K562 (cell line): ENCODE measurements around the gene DNMT3L. TPM values are rescaled to one million over a fixed set of nuclear protein-coding genes. Genes with fewer than 3 reads are reported as not detected.

Source experiments
- ATAC-seq: fragments of 200-7000 bp; cut with Tn5 transposase; 3 replicates; pipeline ENCODE4 v1.9.1; 2020; ENCODE audit warnings: moderate library complexity
- BruUV-seq: library from RNA; stranded (reverse); fragments of 400-500 nt; replicated peaks from 2 replicates; lab custom pipeline; 2021; lab: Mats Ljungman, UMichigan
- CTCF ChIA-PET: fragments of 300-600 bp; formaldehyde crosslinking; extraction: SDS; loops from one replicate; lab custom pipeline; 2021; ENCODE audit warnings: low intra/inter-chr PET ratio; lab: Yijun Ruan, JAX
- POLR2A ChIA-PET: fragments of 300-600, 350-650 bp; sonication (Branson Sonifier 250); formaldehyde crosslinking; extraction: SDS; loops from one replicate; lab custom pipeline; 2021; ENCODE audit warnings: antibody characterized with exemption, inconsistent platforms; lab: Yijun Ruan, JAX
- DNase-seq, 4 experiments: peaks; one replicate each; pipeline versions ENCODE4 v3.0.0 to v3.0.0-alpha.2; 2011 to 2018; ENCODE audit warnings: low spot score in 3 of 4, mixed read lengths in 3 of 4; ENCODE audit errors: extremely low read depth in 1 of 4
- FAIRE-seq: peaks from 2 replicates; lab custom pipeline; 2011; peaks lifted over from hg19 to GRCh38; lab: Jason Lieb, UNC
- H2AFZ ChIP-seq: 2 replicates; pipeline ENCODE4 v1.6.0; 2011; ENCODE audit warnings: low read depth, low read length, control low read depth, inconsistent platforms
- H3K27ac ChIP-seq: fragments of 200-600 bp; 3 replicates; pipeline ENCODE4 v1.8.0; 2011; ENCODE audit warnings: low read depth, mild to moderate bottlenecking, control low read depth, inconsistent platforms, low read length, moderate library complexity, mixed read lengths; ENCODE audit errors: extremely low read depth
- H3K27me3 ChIP-seq, 2 experiments: fragments of 300-600 bp in 1 of 2; 2 replicates in 1 of 2; 3 replicates in 1 of 2; pipeline versions ENCODE4 v1.6.0 to v1.8.0; 2011; ENCODE audit warnings: inconsistent platforms in 2 of 2, low read length in 2 of 2, mild to moderate bottlenecking in 1 of 2, mixed read lengths in 1 of 2, moderate library complexity in 1 of 2; ENCODE audit not compliant: control insufficient read depth in 2 of 2, insufficient read depth in 2 of 2
- H3K36me3 ChIP-seq: fragments of 300-600 bp; 3 replicates; pipeline ENCODE4 v1.8.0; 2011; ENCODE audit warnings: mild to moderate bottlenecking, low read length, inconsistent platforms; ENCODE audit not compliant: control insufficient read depth, insufficient read depth
- H3K4me1 ChIP-seq, 2 experiments: fragments of 200-600 bp in 1 of 2; replicated peaks in 1 of 2; 2 replicates in 1 of 2; 3 replicates in 1 of 2; pipeline versions ENCODE4 v1.5.1 to v1.8.0; 2011; ENCODE audit warnings: inconsistent platforms in 2 of 2, low read length in 2 of 2, mild to moderate bottlenecking in 1 of 2, mixed read lengths in 1 of 2, moderate library complexity in 1 of 2; ENCODE audit not compliant: control insufficient read depth in 2 of 2, insufficient read depth in 2 of 2
- H3K4me2 ChIP-seq: 2 replicates; pipeline ENCODE4 v1.6.1; 2011; ENCODE audit warnings: low read length, control low read depth, inconsistent platforms, mixed read lengths; ENCODE audit not compliant: insufficient read depth
- H3K4me3 ChIP-seq: fragments of 200-600 bp; sonication (generic), shearing (Covaris generic); 2 replicates; pipeline ENCODE4 v1.5.1; 2016; ENCODE audit warnings: control low read depth, inconsistent platforms
- H3K79me2 ChIP-seq: fragments of 200-600 bp; 3 replicates; pipeline ENCODE4 v1.8.0; 2011; ENCODE audit warnings: low read length, inconsistent platforms; ENCODE audit not compliant: control insufficient read depth, insufficient read depth
- H3K9ac ChIP-seq, 2 experiments: 2 replicates each; pipeline versions ENCODE4 v1.6.0 to v1.6.1; 2011; ENCODE audit warnings: low read depth in 2 of 2, low read length in 2 of 2, control low read depth in 1 of 2, inconsistent platforms in 1 of 2, mild to moderate bottlenecking in 1 of 2, mixed read lengths in 1 of 2; ENCODE audit not compliant: insufficient read depth in 1 of 2
- H3K9me1 ChIP-seq: one replicate; pipeline ENCODE4 v1.6.0; 2011; ENCODE audit warnings: inconsistent platforms, mild to moderate bottlenecking, low read length, moderate library complexity; ENCODE audit not compliant: control insufficient read depth, insufficient read depth
- H3K9me3 ChIP-seq: replicated peaks from 2 replicates; pipeline ENCODE4 v1.5.1; 2011; ENCODE audit warnings: low read depth, low read length, inconsistent platforms; ENCODE audit not compliant: control insufficient read depth, insufficient read depth
- H4K20me1 ChIP-seq: replicated peaks from 2 replicates; pipeline ENCODE4 v1.6.1; 2011; ENCODE audit warnings: low read length, inconsistent platforms, mixed read lengths; ENCODE audit not compliant: control insufficient read depth, insufficient read depth
- CBX5 ChIP-seq: IDR thresholded peaks from 2 replicates; pipeline ENCODE4 v1.6.1; 2014; ENCODE audit warnings: low read depth, borderline replicate concordance
- CXXC5 ChIP-seq: fragments of 250-450 bp; sonication (Bioruptor Pico); IDR thresholded peaks from 2 replicates; pipeline ENCODE4 v1.8.0; 2022; ENCODE audit warnings: inconsistent platforms, mild to moderate bottlenecking, moderate library complexity
- HDAC1 ChIP-seq, 2 experiments: fragments of 450-650 bp; IDR thresholded peaks; 2 replicates each; pipeline ENCODE4 v1.6.1; 2016 to 2017; ENCODE audit warnings: inconsistent platforms in 1 of 2, mild to moderate bottlenecking in 1 of 2, moderate library complexity in 1 of 2
- KDM5B ChIP-seq: fragments of 200-600 bp; sonication (generic); IDR thresholded peaks from 2 replicates; pipeline ENCODE4 v1.6.1; 2012; ENCODE audit warnings: low read depth, mild to moderate bottlenecking, moderate library complexity, low read length, control low read depth, inconsistent platforms; ENCODE audit not compliant: insufficient replicate concordance
- NR1H2 ChIP-seq: sonication (generic); formaldehyde crosslinking; IDR thresholded peaks from 2 replicates; pipeline ENCODE4 v1.4.0; 2020; ENCODE audit warnings: mild to moderate bottlenecking, missing genetic modification reagents
- POLR2AphosphoS5 ChIP-seq: IDR thresholded peaks from 2 replicates; pipeline ENCODE4 v1.6.1; 2011; ENCODE audit warnings: mild to moderate bottlenecking, low read depth, low read length, moderate library complexity; ENCODE audit not compliant: control insufficient read depth, insufficient read depth
- POU5F1 ChIP-seq: fragments of 150-350 bp; IDR thresholded peaks from 2 replicates; pipeline ENCODE4 v1.6.1; 2014; ENCODE audit warnings: borderline replicate concordance, low read length, low read depth, mild to moderate bottlenecking; ENCODE audit not compliant: partially characterized antibody
- SIN3A ChIP-seq, 2 experiments: fragments of 150-350 bp in 1 of 2; IDR thresholded peaks; 2 replicates each; pipeline ENCODE4 v1.6.1; 2011 to 2016; ENCODE audit warnings: borderline replicate concordance in 2 of 2, low read depth in 2 of 2, low read length in 2 of 2, mild to moderate bottlenecking in 2 of 2, moderate library complexity in 2 of 2; ENCODE audit not compliant: control insufficient read depth in 1 of 2
- SIN3B ChIP-seq: fragments of 450-650 bp; IDR thresholded peaks from 2 replicates; pipeline ENCODE4 v1.6.1; 2017; ENCODE audit warnings: low read depth, mild to moderate bottlenecking, moderate library complexity
- SUPT5H ChIP-seq: fragments of 450-650 bp; IDR thresholded peaks from 2 replicates; pipeline ENCODE4 v1.6.1; 2016
- ZFX ChIP-seq: sonication (generic); formaldehyde crosslinking; IDR thresholded peaks from 2 replicates; pipeline ENCODE4 v1.8.0; 2022; ENCODE audit warnings: mild to moderate bottlenecking, missing genetic modification reagents, moderate library complexity
- ZNF263 ChIP-seq: sonication (generic); formaldehyde crosslinking; IDR thresholded peaks from 2 replicates; pipeline ENCODE4 v1.8.0; 2022; ENCODE audit warnings: mild to moderate bottlenecking, missing genetic modification reagents, borderline replicate concordance
- WGBS: fragments of 100-300 bp; shearing (Covaris generic); methylation state at CpG from one replicate; pipeline ENCODE4 v1.1.6; 2016; ENCODE audit warnings: low coverage, mixed read lengths; ENCODE audit not compliant: insufficient coverage; ENCODE audit errors: missing lambda C conversion rate; 5-methylcytosine and 5-hydroxymethylcytosine counted together
- in situ Hi-C: fragments of 300-500 bp; cut with MboI; formaldehyde crosslinking; loops from 4 replicates; pipeline ENCODE4 v1.15.0; 2018; ENCODE audit warnings: inconsistent platforms, mixed read lengths
- intact Hi-C: fragments of 100-400 bp; cut with micrococcal nuclease; formaldehyde crosslinking; loops from 2 replicates; pipeline ENCODE4 v1.14.2; 2022
- polyA plus RNA-seq, 8 experiments: library from polyadenylated mRNA; depleted of rRNA in 4 of 8; stranded (reverse) in 5 of 8; unstranded in 3 of 8; fragments of >200 nt; fragmentation: Nextera tagmentation in 2 of 8; fragmentation: Illumina TruSeq in 1 of 8; extraction: Ambion mirVana in 2 of 8; extraction: Trizol in 1 of 8; gene quantifications; 2 replicates each; pipeline versions ENCODE4 v1.2.1 to v1.2.3, GENCODE V29; 2011 to 2014; ENCODE audit warnings: inconsistent platforms in 1 of 8, missing spikeins in 1 of 8
- total RNA-seq, 7 experiments: library from RNA; depleted of rRNA in 6 of 7; stranded (reverse); fragments of >200 nt in 6 of 7; fragmentation: Illumina TruSeq in 2 of 7; extraction: Trizol in 2 of 7; gene quantifications; 2 replicates each; pipeline versions ENCODE4 v1.2.1 to v1.2.3, GENCODE V29; 2011 to 2021; ENCODE audit warnings: low replicate concordance in 1 of 7
- TF ChIP-seq, protein P1 (sequence below): fragments of 200-800 bp; sonication (Bioruptor generic); IDR thresholded peaks from 2 replicates; pipeline ENCODE4 v1.6.1; 2017; ENCODE audit warnings: missing genetic modification characterization, missing compliant biosample characterization
- TF ChIP-seq, protein P2 (sequence below): fragments of 250-450 bp; sonication (Bioruptor Pico); IDR thresholded peaks from 2 replicates; pipeline ENCODE4 v1.9.0; 2021; ENCODE audit warnings: mild to moderate bottlenecking, inconsistent platforms
- TF ChIP-seq, protein P3 (sequence below), 2 experiments: fragments of 450-650 bp; conservative IDR thresholded peaks; 2 replicates each; pipeline ENCODE4 v1.6.1; 2017; ENCODE audit warnings: mild to moderate bottlenecking in 2 of 2, moderate library complexity in 2 of 2

DNMT3L gene
- total and polyA plus RNA-seq, 9 of the 15 experiments (the other 6 are each of a cell fraction or from before 2014, with no cell fraction given): 0.08 TPM; not detected in 8

- 2% methylated on average over 45 of the region's 67 CpGs for WGBS
- Histone ChIP-seq H3K4me1 (peaks cover 13 to 76% of the 10 kb centered on the region in 2 experiments), H3K79me2 (peaks cover 47% of the 10 kb centered on the region), H3K9me1 (peaks cover 11% of the 10 kb centered on the region), H3K27ac (peak overlapping the region; percentile 82), H3K9me3 (no peaks in the 10 kb centered on the region), H3K9ac (peak overlapping the region; percentile 80 to 94; a peak in 3 of 4 replicates), H4K20me1 (peaks cover 33% of the 10 kb centered on the region), H3K4me3 (peak overlapping the region; percentile 89), H3K27me3 (no peaks in the 10 kb centered on the region), H2AFZ (peak overlapping the region; percentile 76), H3K36me3 (peaks cover 3% of the 10 kb centered on the region; the same call in 2 of the 3 replicates), H3K4me2 (peak overlapping the region; percentile 87)
- peak; percentile 40 for FAIRE-seq
- ATAC-seq: peak; percentile 77
- POLR2A ChIA-PET: interaction anchor here (0.6 to 1.8 kb wide), 3 partner anchors 10 to 34 kb away, joined by 3 to 6 read pairs (median 4); no protein-coding TSS in a partner anchor
- CTCF ChIA-PET: no interaction called here
- in situ Hi-C loops (no loop called here), intact Hi-C loops (no loop called here)
- peak; percentile 80 to 97 (median 93) for DNase-seq
- no TSS peak for BruUV-seq
- TF ChIP-seq, protein P1, sequence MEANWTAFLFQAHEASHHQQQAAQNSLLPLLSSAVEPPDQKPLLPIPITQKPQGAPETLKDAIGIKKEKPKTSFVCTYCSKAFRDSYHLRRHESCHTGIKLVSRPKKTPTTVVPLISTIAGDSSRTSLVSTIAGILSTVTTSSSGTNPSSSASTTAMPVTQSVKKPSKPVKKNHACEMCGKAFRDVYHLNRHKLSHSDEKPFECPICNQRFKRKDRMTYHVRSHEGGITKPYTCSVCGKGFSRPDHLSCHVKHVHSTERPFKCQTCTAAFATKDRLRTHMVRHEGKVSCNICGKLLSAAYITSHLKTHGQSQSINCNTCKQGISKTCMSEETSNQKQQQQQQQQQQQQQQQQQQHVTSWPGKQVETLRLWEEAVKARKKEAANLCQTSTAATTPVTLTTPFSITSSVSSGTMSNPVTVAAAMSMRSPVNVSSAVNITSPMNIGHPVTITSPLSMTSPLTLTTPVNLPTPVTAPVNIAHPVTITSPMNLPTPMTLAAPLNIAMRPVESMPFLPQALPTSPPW (CRISPR knock-in tag): peak; percentile 50
- TF ChIP-seq SIN3A (IDR thresholded peaks at IDR 0.05; ENCODE audit: borderline replicate concordance in 2 of 2, control insufficient read depth in 1 of 2, low read depth in 2 of 2, low read length in 2 of 2) (peak; percentile 78 to 93; a peak in 2 of 4 replicates), ZNF263 (CRISPR knock-in tag) (no peak), SUPT5H (peak; percentile 19), CXXC5 (CRISPR knock-in tag) (0 out of 2 replicates have a peak, but pooled peaks have one; percentile 49), POLR2AphosphoS5 (0 out of 2 replicates have a peak, but pooled peaks have one; percentile 36), POU5F1 (no peak), SIN3B (peak; percentile 15; the same call in 1 of the 2 replicates), HDAC1 (IDR thresholded peaks at IDR 0.05) (peak in 1 of 2 experiments; percentile 78; a peak in 2 of 4 replicates), CBX5 (no peak), NR1H2 (CRISPR knock-in tag) (no peak), ZFX (CRISPR knock-in tag) (peak; percentile 47), KDM5B (peak; percentile 49)
- TF ChIP-seq, protein P2, sequence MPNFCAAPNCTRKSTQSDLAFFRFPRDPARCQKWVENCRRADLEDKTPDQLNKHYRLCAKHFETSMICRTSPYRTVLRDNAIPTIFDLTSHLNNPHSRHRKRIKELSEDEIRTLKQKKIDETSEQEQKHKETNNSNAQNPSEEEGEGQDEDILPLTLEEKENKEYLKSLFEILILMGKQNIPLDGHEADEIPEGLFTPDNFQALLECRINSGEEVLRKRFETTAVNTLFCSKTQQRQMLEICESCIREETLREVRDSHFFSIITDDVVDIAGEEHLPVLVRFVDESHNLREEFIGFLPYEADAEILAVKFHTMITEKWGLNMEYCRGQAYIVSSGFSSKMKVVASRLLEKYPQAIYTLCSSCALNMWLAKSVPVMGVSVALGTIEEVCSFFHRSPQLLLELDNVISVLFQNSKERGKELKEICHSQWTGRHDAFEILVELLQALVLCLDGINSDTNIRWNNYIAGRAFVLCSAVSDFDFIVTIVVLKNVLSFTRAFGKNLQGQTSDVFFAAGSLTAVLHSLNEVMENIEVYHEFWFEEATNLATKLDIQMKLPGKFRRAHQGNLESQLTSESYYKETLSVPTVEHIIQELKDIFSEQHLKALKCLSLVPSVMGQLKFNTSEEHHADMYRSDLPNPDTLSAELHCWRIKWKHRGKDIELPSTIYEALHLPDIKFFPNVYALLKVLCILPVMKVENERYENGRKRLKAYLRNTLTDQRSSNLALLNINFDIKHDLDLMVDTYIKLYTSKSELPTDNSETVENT (CRISPR knock-in tag): 0 out of 2 replicates have a peak, but pooled peaks have one; percentile 14
- TF ChIP-seq, protein P3, sequence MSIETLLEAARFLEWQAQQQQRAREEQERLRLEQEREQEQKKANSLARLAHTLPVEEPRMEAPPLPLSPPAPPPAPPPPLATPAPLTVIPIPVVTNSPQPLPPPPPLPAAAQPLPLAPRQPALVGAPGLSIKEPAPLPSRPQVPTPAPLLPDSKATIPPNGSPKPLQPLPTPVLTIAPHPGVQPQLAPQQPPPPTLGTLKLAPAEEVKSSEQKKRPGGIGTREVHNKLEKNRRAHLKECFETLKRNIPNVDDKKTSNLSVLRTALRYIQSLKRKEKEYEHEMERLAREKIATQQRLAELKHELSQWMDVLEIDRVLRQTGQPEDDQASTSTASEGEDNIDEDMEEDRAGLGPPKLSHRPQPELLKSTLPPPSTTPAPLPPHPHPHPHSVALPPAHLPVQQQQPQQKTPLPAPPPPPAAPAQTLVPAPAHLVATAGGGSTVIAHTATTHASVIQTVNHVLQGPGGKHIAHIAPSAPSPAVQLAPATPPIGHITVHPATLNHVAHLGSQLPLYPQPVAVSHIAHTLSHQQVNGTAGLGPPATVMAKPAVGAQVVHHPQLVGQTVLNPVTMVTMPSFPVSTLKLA (conservative IDR thresholded peaks at IDR 0.05): peak in 1 of 2 experiments; percentile 80; a peak in 2 of 4 replicates
Observed at GRCh38 chr21:44300262-44300959, 38.7 kb upstream of the DNMT3L start.
